Measurements from ENCODE around the gene PEPD.

DNA sequence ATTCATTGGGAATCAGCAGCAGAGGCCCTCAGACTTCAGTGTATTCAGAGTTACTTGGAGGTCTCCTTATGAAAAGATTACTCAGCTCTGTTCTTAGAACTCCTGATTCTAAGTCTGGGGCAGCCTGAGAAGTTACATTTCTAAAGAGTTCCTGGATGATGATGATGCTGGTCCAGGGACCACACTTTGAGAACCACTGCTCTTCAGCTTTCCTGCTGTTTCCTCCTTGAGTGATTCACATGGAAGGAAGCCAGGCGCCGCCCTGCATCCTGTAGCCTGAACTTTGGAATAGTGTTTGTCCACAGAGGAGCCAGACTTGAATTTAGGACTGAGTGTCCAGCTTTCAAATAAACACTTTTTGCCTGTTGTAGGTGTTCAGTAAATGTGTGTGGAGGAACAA, 145.2 kb downstream of the PEPD start:
- TF ChIP-seq, protein P1, sequence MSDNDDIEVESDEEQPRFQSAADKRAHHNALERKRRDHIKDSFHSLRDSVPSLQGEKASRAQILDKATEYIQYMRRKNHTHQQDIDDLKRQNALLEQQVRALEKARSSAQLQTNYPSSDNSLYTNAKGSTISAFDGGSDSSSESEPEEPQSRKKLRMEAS (IDR thresholded peaks at IDR 0.05) = no peak
- TF ChIP-seq, protein P2, sequence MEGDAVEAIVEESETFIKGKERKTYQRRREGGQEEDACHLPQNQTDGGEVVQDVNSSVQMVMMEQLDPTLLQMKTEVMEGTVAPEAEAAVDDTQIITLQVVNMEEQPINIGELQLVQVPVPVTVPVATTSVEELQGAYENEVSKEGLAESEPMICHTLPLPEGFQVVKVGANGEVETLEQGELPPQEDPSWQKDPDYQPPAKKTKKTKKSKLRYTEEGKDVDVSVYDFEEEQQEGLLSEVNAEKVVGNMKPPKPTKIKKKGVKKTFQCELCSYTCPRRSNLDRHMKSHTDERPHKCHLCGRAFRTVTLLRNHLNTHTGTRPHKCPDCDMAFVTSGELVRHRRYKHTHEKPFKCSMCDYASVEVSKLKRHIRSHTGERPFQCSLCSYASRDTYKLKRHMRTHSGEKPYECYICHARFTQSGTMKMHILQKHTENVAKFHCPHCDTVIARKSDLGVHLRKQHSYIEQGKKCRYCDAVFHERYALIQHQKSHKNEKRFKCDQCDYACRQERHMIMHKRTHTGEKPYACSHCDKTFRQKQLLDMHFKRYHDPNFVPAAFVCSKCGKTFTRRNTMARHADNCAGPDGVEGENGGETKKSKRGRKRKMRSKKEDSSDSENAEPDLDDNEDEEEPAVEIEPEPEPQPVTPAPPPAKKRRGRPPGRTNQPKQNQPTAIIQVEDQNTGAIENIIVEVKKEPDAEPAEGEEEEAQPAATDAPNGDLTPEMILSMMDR (IDR thresholded peaks at IDR 0.05; ENCODE audit: low read depth, low read length, missing input control) = no peak

All from liver (tissue), 2 donors.